ENCODE results near the gene MGAT4C.
"Not testable (repeated sequence)": the region's sequence is repeated elsewhere in the genome, so short reads cannot be mapped to it uniquely, and the experiment has no call there.

Gene MGAT4C

GRCh38 chr12:86139671-86140070 lies 116.5 kb downstream of the MGAT4C start:
- TF ChIP-seq CTCF (IDR thresholded peaks at IDR 0.05; ENCODE audit: extremely low read depth, missing control alignments) = no peak
- DNase-seq (ENCODE audit: low spot score) = no peak

GRCh38 chr12:86138770-86139169 lies 117.4 kb downstream of the MGAT4C start:
- no peak for DNase-seq (ENCODE audit: low spot score)
- TF ChIP-seq CTCF (IDR thresholded peaks at IDR 0.05; ENCODE audit: extremely low read depth, missing control alignments) = no peak

- no peak for TF ChIP-seq CTCF (IDR thresholded peaks at IDR 0.05; ENCODE audit: extremely low read depth, missing control alignments)
- no peak for DNase-seq (ENCODE audit: low spot score)
These were observed 118.3 kb downstream of the MGAT4C start for GRCh38 chr12:86137936-86138335.

- DNase-seq (ENCODE audit: low spot score) = no peak
- no peak for TF ChIP-seq CTCF (IDR thresholded peaks at IDR 0.05; ENCODE audit: extremely low read depth, missing control alignments)
These were observed 121.6 kb downstream of the MGAT4C start for GRCh38 chr12:86134561-86134960.

GRCh38 chr12:86126900-86127299 lies 129.3 kb downstream of the MGAT4C start:
- not testable (repeated sequence) for DNase-seq (ENCODE audit: low spot score)

GRCh38 chr12:86122846-86123468 lies 133.2 kb downstream of the MGAT4C start:
- TF ChIP-seq CTCF (IDR thresholded peaks at IDR 0.05; ENCODE audit: extremely low read depth, missing control alignments) = no peak
- DNase-seq (ENCODE audit: low spot score) = no peak

GRCh38 chr12:86118161-86118560 lies 138.0 kb downstream of the MGAT4C start:
- no peak for DNase-seq (ENCODE audit: low spot score)
- TF ChIP-seq CTCF (IDR thresholded peaks at IDR 0.05; ENCODE audit: extremely low read depth, missing control alignments) = no peak

GRCh38 chr12:86117711-86118110 lies 138.5 kb downstream of the MGAT4C start:
- TF ChIP-seq CTCF (IDR thresholded peaks at IDR 0.05; ENCODE audit: extremely low read depth, missing control alignments) = no peak
- no peak for DNase-seq (ENCODE audit: low spot score)
